ENCODE data around the gene IGSF21. TPM values are rescaled to one million over a fixed set of nuclear protein-coding genes. Genes with fewer than 3 reads are reported as not detected.

Gene IGSF21
- total RNA-seq, 1 donor from 2014 or later: 0.89 TPM

GRCh38 chr1:18190598-18190997 lies 83.0 kb downstream of the IGSF21 start:
- ATAC-seq (ENCODE audit: poor library complexity) (no peak), DNase-seq (no peak)
- intact Hi-C loops (cut with DNase I): no loop called here

GRCh38 chr1:18191037-18191436 lies 83.4 kb downstream of the IGSF21 start:
- no peak for DNase-seq
- intact Hi-C loops (cut with DNase I): no loop called here
- no peak for ATAC-seq (ENCODE audit: poor library complexity)

DNA sequence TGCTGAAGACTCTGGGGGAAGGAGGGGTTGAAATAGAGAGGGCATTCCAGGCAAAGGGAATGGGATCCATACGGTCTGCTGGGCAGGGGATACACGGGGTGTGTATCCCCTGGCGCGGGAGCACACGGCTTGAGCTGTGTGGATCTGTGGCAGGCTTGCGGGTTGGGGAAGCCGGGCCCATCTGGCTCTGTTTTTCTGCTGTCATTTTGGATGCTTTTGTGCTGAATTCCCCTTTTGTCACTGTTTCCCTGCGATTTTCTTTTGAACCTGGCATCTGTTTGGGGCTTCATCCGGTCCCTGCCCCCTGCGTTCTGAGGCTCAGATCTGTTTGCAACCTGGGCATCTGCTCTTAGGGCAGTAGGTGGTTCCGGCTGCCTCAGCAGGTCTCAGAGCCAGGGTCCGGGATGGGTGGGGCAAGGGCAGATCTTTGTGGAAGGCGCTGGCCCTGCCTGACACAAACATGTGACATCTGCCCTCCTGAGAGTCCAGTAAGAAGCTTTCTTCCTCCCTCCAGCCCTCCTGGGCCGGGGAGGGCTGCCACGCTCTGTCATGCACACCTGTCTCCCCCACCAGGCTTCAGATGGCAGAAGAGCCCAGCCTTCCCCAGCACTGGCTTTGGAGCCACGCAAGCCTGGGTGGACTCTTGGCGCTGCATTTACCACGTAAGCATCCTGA lies 84.0 kb downstream of the IGSF21 start:
- ATAC-seq (ENCODE audit: poor library complexity) (no peak), DNase-seq (no peak)
- intact Hi-C loops (cut with DNase I): no loop called here

DNA sequence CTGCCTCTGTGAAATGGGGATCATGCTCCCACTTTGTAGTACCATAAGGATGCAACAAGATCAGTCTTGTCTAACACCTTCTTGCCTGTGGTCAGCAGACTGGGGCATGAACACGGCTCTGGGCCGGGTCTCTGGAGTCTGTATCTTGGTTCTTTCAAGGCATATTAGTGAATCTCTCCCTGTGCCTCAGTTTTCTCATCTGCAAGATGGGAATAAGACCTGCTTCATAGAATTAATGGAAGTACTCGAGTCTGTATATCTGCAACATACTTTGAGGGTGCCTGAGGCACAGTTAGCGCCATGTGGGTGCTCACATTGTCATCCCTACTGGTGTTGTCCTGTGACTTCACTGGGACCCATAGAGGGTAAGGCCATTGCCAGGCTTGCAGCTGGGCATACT lies 84.6 kb downstream of the IGSF21 start:
- intact Hi-C loops (cut with DNase I): no loop called here
- DNase-seq (no peak), ATAC-seq (ENCODE audit: poor library complexity) (no peak)

GRCh38 chr1:18192974-18193373 lies 85.4 kb downstream of the IGSF21 start:
- ATAC-seq (ENCODE audit: poor library complexity): no peak

DNA sequence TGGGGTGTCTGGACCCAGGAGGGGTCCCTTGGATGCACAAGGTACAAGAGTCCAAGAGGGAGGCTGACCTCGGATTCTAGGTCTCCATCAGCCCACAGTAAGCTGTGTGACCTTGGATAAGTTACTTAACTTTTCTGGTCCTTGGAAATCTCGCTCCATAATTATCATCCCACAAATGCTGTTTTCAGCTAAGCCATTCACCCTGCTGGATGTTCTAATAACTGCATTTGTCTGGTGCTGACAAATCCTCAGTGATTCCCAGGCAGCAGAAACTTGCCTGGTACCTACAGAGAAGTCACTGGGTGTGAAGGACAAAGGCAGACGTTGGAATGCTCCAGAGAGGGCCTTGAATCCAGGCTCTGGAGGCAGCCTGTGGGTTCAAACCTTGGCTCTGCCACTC lies 89.7 kb downstream of the IGSF21 start:
- intact Hi-C loops (cut with DNase I): no loop called here
- ATAC-seq (ENCODE audit: poor library complexity) (no peak), DNase-seq (no peak)

More at GRCh38 chr1:18192974-18193373, 85.4 kb downstream of the IGSF21 start:
- intact Hi-C loops (cut with DNase I): no loop called here
- no peak for DNase-seq

DNA sequence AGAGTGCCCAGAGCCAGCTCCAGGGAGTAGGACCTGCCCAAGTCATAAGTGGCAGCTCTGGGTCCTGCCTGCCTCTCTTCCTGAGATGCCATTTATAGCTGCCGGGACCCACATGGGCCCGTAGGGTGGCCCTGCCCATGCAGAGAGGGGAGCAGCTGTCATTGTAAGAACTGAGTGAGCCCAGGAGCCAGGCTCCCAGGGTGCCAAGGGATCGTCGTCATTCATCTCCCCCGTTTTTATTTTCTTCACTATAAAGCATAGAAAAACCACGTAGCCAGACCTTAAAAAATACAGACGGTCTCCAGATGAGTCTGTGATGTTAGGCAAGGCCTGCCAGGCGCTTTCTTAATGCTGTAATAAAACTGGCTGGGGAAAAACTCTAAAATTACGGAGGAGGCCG lies 90.7 kb downstream of the IGSF21 start:
- DNase-seq (no peak), ATAC-seq (ENCODE audit: poor library complexity) (no peak)
- intact Hi-C loops (cut with DNase I): no loop called here

- ATAC-seq (ENCODE audit: poor library complexity) (no peak), DNase-seq (no peak)
- intact Hi-C loops (cut with DNase I): no loop called here
Observed at GRCh38 chr1:18199462-18199861, 91.9 kb downstream of the IGSF21 start.

GRCh38 chr1:18200136-18200717 lies 92.6 kb downstream of the IGSF21 start:
- no peak for DNase-seq
- intact Hi-C loops (cut with DNase I): no loop called here
- no peak for ATAC-seq (ENCODE audit: poor library complexity)

- no peak for DNase-seq
- intact Hi-C loops (cut with DNase I): no loop called here
- no peak for ATAC-seq (ENCODE audit: poor library complexity)
Observed at GRCh38 chr1:18200918-18201317, 93.3 kb downstream of the IGSF21 start.

DNA sequence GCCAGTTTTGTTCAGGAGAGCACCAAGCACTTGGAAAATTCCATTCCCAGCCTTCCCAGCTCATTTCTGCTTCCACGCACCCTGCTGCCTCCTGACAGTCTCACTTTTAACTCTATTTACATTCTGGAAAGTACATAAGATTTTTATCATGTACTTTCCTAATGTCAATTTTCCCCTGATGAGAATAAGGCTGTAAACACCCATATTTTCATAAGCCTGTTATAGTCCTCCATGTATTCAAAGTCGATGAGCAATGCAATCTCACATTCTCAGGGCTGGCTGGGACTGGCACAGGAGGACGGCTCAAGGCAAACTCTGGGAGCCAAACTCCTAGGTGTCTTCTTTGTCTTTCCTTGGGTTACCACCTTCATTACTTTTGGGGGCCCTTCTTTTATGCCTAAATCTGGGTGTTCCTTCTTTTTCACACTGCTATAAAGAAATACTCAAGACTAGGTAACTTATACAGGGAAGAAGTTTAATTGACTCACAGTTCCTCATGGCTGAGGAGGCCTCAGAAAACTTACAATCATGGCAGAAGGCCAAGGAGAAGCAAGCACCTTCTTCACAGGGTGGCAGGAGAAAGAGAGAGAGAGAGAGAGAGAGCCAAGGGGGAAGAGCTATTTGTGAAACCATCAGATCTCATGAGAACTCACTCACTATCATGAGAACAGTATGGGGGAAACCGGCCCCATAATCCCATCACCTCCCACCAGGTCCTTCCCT lies 94.6 kb downstream of the IGSF21 start:
- DNase-seq (no peak), ATAC-seq (ENCODE audit: poor library complexity) (no peak)
- intact Hi-C loops (cut with DNase I): no loop called here

DNA sequence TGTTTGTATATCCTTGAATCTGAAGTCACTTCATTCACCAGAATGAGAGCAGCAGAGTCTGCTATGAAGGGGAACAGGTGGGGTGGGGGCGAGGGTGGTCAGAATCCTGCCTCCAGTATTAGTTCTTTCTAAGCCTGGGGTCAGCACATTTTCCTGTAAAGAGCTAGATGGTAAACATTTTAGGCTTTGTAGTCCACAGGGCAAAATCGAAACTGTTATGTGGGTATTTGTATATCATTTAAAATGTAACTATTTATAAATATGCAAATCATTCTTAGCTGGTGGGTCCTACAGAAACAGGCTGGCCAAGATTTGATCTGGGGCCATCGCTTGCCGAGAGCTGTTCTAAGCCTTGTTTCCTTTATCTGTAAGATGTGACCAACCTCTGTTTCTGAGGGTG lies 96.0 kb downstream of the IGSF21 start:
- no peak for DNase-seq
- intact Hi-C loops (cut with DNase I): no loop called here
- no peak for ATAC-seq (ENCODE audit: poor library complexity)

GRCh38 chr1:18204575-18204974 lies 97.0 kb downstream of the IGSF21 start:
- no peak for ATAC-seq (ENCODE audit: poor library complexity)
- intact Hi-C loops (cut with DNase I): no loop called here
- no peak for DNase-seq

DNA sequence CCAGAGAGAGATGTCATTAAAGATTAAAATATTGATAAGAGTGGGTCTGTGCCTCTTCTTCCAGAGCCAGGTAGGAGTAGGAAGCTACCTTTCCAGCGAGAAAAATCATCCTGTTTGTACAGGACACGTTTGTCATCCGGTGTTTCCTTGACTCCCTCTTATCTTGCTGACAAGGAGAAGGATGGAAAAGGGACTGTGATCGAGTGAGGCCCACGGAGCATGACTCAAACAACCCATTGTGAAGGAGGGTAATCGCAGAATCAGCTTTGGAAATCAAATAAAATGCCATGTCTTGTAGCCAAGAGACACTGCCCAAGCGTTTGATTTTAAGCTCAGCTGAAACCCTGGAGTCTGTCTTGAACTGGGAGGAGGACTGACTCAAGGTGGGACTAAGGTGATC lies 97.7 kb downstream of the IGSF21 start:
- ATAC-seq (ENCODE audit: poor library complexity): no peak
- no peak for DNase-seq
- intact Hi-C loops (cut with DNase I): no loop called here

GRCh38 chr1:18211764-18212163 lies 104.2 kb downstream of the IGSF21 start:
- intact Hi-C loops (cut with DNase I): no loop called here
- no peak for DNase-seq
- ATAC-seq (ENCODE audit: poor library complexity): no peak

GRCh38 chr1:18217398-18218043 lies 109.9 kb downstream of the IGSF21 start:
- intact Hi-C loops (cut with DNase I): no loop called here
- ATAC-seq (ENCODE audit: poor library complexity): no peak
- no peak for DNase-seq

- intact Hi-C loops (cut with DNase I): no loop called here
- DNase-seq: no peak
- no peak for ATAC-seq (ENCODE audit: poor library complexity)
Observed at GRCh38 chr1:18229625-18230024, 122.0 kb downstream of the IGSF21 start.

GRCh38 chr1:18230321-18230720 lies 122.7 kb downstream of the IGSF21 start:
- DNase-seq: no peak
- intact Hi-C loops (cut with DNase I): no loop called here

DNA sequence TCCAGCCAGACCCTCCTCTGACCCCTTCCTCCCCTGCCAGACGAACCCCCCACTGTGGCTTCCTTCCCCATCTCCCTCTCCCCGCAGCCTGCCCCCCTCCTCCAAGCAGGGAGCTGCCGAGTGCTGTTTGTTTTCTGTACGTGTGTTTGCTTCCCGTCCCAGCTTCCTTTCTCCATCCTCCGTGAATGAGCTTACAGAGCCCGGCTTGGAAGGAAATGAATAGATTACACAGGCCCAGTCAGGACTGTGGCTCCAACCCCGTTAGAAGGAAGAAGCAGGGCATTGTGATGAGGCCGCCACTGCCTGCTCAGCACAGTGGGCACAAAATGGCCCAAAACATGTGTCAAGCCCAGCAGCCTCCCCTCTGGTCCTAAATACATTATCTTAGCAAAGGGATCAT lies 123.2 kb downstream of the IGSF21 start:
- intact Hi-C loops (cut with DNase I): no loop called here

More at GRCh38 chr1:18230321-18230720, 122.7 kb downstream of the IGSF21 start:
- ATAC-seq (ENCODE audit: poor library complexity): no peak

DNA sequence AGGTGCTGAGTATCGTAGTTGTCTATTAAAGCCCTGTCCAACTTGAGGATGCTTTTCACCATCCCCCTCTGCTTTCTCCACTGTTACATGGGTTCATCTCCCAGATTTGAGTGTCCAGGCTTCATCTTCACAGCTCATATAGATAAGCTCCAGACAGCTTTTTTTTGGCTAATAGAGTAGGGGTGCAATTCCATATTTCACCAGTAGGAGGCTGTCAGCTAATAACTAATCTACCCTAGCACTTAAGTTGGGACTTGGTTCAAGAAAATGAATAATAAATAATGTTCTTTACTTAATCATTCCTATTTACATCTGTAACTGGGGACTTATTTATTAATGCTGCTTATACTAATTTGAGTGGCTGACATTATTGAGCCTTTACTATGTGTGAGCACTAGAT lies 124.5 kb downstream of the IGSF21 start:
- no peak for ATAC-seq (ENCODE audit: poor library complexity)
- no peak for DNase-seq
- intact Hi-C loops (cut with DNase I): no loop called here

More for the DNA sequence above, 123.2 kb downstream of the IGSF21 start:
- DNase-seq: no peak
- no peak for ATAC-seq (ENCODE audit: poor library complexity)

Measured in Right ventricle myocardium superior (tissue), 1 donor.